GM18526 (cell line): ENCODE measurements around the gene TRABD2B.

ENCODE experiments used
- POLR2A ChIP-seq: IDR thresholded peaks from 3 replicates; pipeline ENCODE4 v1.6.1; 2011; ENCODE audit not compliant: insufficient read length; ENCODE audit errors: extremely low read depth

Gene TRABD2B

GRCh38 chr1:47919113-47919833 lies 77.9 kb downstream of the TRABD2B start:
- TF ChIP-seq POLR2A: no peak

GRCh38 chr1:47918257-47918867 lies 78.8 kb downstream of the TRABD2B start:
- no peak for TF ChIP-seq POLR2A

- TF ChIP-seq POLR2A: no peak
Measured at GRCh38 chr1:47917687-47918086, 79.5 kb downstream of the TRABD2B start.

GRCh38 chr1:47915677-47916353 lies 81.4 kb downstream of the TRABD2B start:
- TF ChIP-seq POLR2A: no peak

- no peak for TF ChIP-seq POLR2A
Measured at GRCh38 chr1:47914952-47915676, 82.1 kb downstream of the TRABD2B start.

GRCh38 chr1:47914218-47914938 lies 82.8 kb downstream of the TRABD2B start:
- TF ChIP-seq POLR2A: no peak

GRCh38 chr1:47913225-47913823 lies 83.9 kb downstream of the TRABD2B start:
- no peak for TF ChIP-seq POLR2A

GRCh38 chr1:47912756-47913155 lies 84.4 kb downstream of the TRABD2B start:
- no peak for TF ChIP-seq POLR2A

- TF ChIP-seq POLR2A: no peak
Measured at GRCh38 chr1:47911892-47912291, 85.3 kb downstream of the TRABD2B start.

- no peak for TF ChIP-seq POLR2A
Measured at GRCh38 chr1:47911424-47911823, 85.8 kb downstream of the TRABD2B start.

GRCh38 chr1:47908258-47908657 lies 88.9 kb downstream of the TRABD2B start:
- TF ChIP-seq POLR2A: no peak

GRCh38 chr1:47907177-47907528 lies 90.0 kb downstream of the TRABD2B start:
- TF ChIP-seq POLR2A: no peak

- TF ChIP-seq POLR2A: no peak
Measured at GRCh38 chr1:47906527-47907176, 90.5 kb downstream of the TRABD2B start.

- TF ChIP-seq POLR2A: no peak
Measured at GRCh38 chr1:47906009-47906432, 91.2 kb downstream of the TRABD2B start.

GRCh38 chr1:47903723-47904122 lies 93.5 kb downstream of the TRABD2B start:
- TF ChIP-seq POLR2A: no peak
